NB4 (cell line): Measurements from ENCODE around the gene ANKS1A.

Source experiments
- MAX ChIP-seq: IDR thresholded peaks from 2 replicates; pipeline ENCODE4 v1.6.1; 2011; ENCODE audit warnings: low read depth, low read length
- POLR2A ChIP-seq: IDR thresholded peaks from 2 replicates; pipeline ENCODE4 v1.6.1; 2011; ENCODE audit warnings: mild to moderate bottlenecking; ENCODE audit not compliant: insufficient read length; ENCODE audit errors: extremely low read depth
- TF ChIP-seq, protein P1 (sequence below): IDR thresholded peaks from one replicate; pipeline ENCODE4 v1.5.1; 2012; ENCODE audit warnings: low read depth, low read length

- TF ChIP-seq, protein P1, sequence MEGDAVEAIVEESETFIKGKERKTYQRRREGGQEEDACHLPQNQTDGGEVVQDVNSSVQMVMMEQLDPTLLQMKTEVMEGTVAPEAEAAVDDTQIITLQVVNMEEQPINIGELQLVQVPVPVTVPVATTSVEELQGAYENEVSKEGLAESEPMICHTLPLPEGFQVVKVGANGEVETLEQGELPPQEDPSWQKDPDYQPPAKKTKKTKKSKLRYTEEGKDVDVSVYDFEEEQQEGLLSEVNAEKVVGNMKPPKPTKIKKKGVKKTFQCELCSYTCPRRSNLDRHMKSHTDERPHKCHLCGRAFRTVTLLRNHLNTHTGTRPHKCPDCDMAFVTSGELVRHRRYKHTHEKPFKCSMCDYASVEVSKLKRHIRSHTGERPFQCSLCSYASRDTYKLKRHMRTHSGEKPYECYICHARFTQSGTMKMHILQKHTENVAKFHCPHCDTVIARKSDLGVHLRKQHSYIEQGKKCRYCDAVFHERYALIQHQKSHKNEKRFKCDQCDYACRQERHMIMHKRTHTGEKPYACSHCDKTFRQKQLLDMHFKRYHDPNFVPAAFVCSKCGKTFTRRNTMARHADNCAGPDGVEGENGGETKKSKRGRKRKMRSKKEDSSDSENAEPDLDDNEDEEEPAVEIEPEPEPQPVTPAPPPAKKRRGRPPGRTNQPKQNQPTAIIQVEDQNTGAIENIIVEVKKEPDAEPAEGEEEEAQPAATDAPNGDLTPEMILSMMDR, result no peak
- TF ChIP-seq POLR2A, result no peak
- no peak for TF ChIP-seq MAX
Observed at GRCh38 chr6:35092362-35093117, 203.5 kb downstream of the ANKS1A start.
